Keratinocyte (primary cell): ENCODE measurements around the gene SETD7. TPM values are rescaled to one million over a fixed set of nuclear protein-coding genes. Genes with fewer than 3 reads are reported as not detected.
A peak's percentile ranks its signal among the peaks of the same experiment; 100 is the strongest.

Experiments
- DNase-seq: peaks from one replicate; pipeline ENCODE4 v3.0.0-alpha.2; 2011; ENCODE audit warnings: low read depth, missing footprints, low spot score
- FAIRE-seq: peaks from 2 replicates; lab custom pipeline; 2011; peaks lifted over from hg19 to GRCh38; lab: Jason Lieb, UNC
- H2AFZ ChIP-seq: 2 replicates; pipeline ENCODE4 v1.6.0; 2012; ENCODE audit warnings: low read length, control low read depth, inconsistent platforms; ENCODE audit not compliant: control insufficient read depth
- H3K27ac ChIP-seq: 2 replicates; pipeline ENCODE4 v1.5.1; 2011; ENCODE audit warnings: low read length; ENCODE audit not compliant: control insufficient read depth, insufficient read depth
- H3K27me3 ChIP-seq: 3 replicates; pipeline ENCODE4 v1.6.0; 2011; ENCODE audit warnings: low read length; ENCODE audit not compliant: control insufficient read depth, insufficient read depth; ENCODE audit errors: extremely low read depth
- H3K36me3 ChIP-seq, 2 experiments: 2 replicates in 1 of 2; 3 replicates in 1 of 2; pipeline ENCODE4 v1.5.1; 2011; ENCODE audit warnings: low read length in 2 of 2, mild to moderate bottlenecking in 1 of 2; ENCODE audit not compliant: control insufficient read depth in 2 of 2, insufficient read depth in 2 of 2; ENCODE audit errors: extremely low read depth in 1 of 2
- H3K4me1 ChIP-seq: 3 replicates; pipeline ENCODE4 v1.5.1; 2011; ENCODE audit warnings: low read length; ENCODE audit not compliant: control insufficient read depth, insufficient read depth; ENCODE audit errors: extremely low read depth
- H3K4me2 ChIP-seq: 3 replicates; pipeline ENCODE4 v1.6.0; 2011; ENCODE audit warnings: low read depth, low read length; ENCODE audit not compliant: control insufficient read depth, insufficient read depth; ENCODE audit errors: extremely low read depth
- H3K4me3 ChIP-seq, 3 experiments: fragments of 200-600 bp in 1 of 3; sonication (generic) in 1 of 3; 2 replicates in 2 of 3; 3 replicates in 1 of 3; pipeline ENCODE4 v1.5.1; 2011 to 2016; ENCODE audit warnings: low read length in 3 of 3, mild to moderate bottlenecking in 3 of 3, control low read depth in 2 of 3, inconsistent platforms in 1 of 3, low read depth in 1 of 3, mixed read lengths in 1 of 3, mixed run types in 1 of 3, moderate library complexity in 1 of 3; ENCODE audit not compliant: control insufficient read depth in 2 of 3, insufficient read depth in 2 of 3; ENCODE audit errors: extremely low read depth in 1 of 3
- H3K79me2 ChIP-seq: 2 replicates; pipeline ENCODE4 v1.6.0; 2012; ENCODE audit warnings: low read length; ENCODE audit not compliant: control insufficient read depth, insufficient read depth
- H3K9ac ChIP-seq: 3 replicates; pipeline ENCODE4 v1.6.0; 2011; ENCODE audit warnings: low read length; ENCODE audit not compliant: control insufficient read depth, insufficient read depth; ENCODE audit errors: extremely low read depth
- H3K9me1 ChIP-seq: 3 replicates; pipeline ENCODE4 v1.6.0; 2011; ENCODE audit warnings: low read length; ENCODE audit not compliant: control insufficient read depth, insufficient read depth; ENCODE audit errors: extremely low read depth
- H3K9me3 ChIP-seq: 2 replicates; pipeline ENCODE4 v1.5.1; 2012; ENCODE audit warnings: low read depth, low read length; ENCODE audit not compliant: control insufficient read depth
- H4K20me1 ChIP-seq: 3 replicates; pipeline ENCODE4 v1.6.0; 2011; ENCODE audit warnings: low read length; ENCODE audit not compliant: control insufficient read depth, insufficient read depth; ENCODE audit errors: extremely low read depth
- EZH2 ChIP-seq: IDR thresholded peaks from one replicate; pipeline ENCODE4 v1.6.1; 2012; ENCODE audit warnings: inconsistent platforms, mild to moderate bottlenecking, low read length, moderate library complexity
- dilution Hi-C: fragments of 300-500 bp; cut with MboI; formaldehyde crosslinking; loops from one replicate; pipeline ENCODE4 v1.7.0; 2020; ENCODE audit warnings: low sequenced_read_pairs; ENCODE audit not compliant: extremely low pct_ligation_motif_present
- polyA plus RNA-seq, 5 experiments: library from polyadenylated mRNA; depleted of rRNA in 3 of 5; stranded (reverse) in 3 of 5; stranded (forward) in 1 of 5; unstranded in 1 of 5; fragments of >200 nt; gene quantifications; 1 replicate in 1 of 5; 2 replicates in 3 of 5; 3 replicates in 1 of 5; pipeline versions ENCODE4 v1.2.1 to v1.2.3, GENCODE V29; 2011 to 2012; ENCODE audit warnings: missing spikeins in 2 of 5, low read depth in 1 of 5, low replicate concordance in 1 of 5
- TF ChIP-seq, protein P1 (sequence below), 3 experiments: IDR thresholded peaks in 1 of 3; conservative IDR thresholded peaks in 1 of 3; optimal IDR thresholded peaks in 1 of 3; 2 replicates in 2 of 3; 3 replicates in 1 of 3; pipeline versions ENCODE3 to v1.5.1; 2011; ENCODE audit warnings: low read length in 3 of 3, mild to moderate bottlenecking in 3 of 3, moderate library complexity in 2 of 3, control low read depth in 1 of 3, inconsistent platforms in 1 of 3; ENCODE audit not compliant: insufficient read depth in 2 of 3; ENCODE audit errors: extremely low read depth in 1 of 3

The SETD7 gene
- polyA plus RNA-seq, 1 donor (not counting 4 experiments of a cell fraction or from before 2014, with no cell fraction given) = 18.8 TPM

DNA sequence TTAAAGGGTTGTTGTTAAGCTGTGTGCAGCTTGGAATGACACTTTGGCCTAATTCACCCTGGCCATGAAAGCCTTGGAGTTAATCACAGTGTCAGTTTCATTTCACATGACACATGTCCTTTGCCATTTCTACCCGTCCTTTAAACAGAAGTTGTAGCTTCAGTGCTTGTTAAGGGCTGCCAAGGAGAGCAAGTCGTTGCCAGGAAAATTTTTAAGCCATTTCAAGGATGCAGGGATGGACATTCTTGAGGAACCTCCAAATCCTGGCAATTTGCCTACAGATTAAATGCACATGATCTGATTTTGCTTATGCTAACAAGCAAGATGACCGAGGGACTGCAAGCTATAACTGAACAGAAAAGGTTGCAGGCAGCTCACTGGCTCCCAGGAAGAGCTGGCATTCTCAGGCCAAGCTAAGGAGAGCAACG lies 40.5 kb downstream of the SETD7 start:
- no peak overlapping the region for H3K4me2 ChIP-seq
- no peak overlapping the region for H3K9ac ChIP-seq
- no peaks in the 10 kb centered on the region for H4K20me1 ChIP-seq
- TF ChIP-seq, protein P1, sequence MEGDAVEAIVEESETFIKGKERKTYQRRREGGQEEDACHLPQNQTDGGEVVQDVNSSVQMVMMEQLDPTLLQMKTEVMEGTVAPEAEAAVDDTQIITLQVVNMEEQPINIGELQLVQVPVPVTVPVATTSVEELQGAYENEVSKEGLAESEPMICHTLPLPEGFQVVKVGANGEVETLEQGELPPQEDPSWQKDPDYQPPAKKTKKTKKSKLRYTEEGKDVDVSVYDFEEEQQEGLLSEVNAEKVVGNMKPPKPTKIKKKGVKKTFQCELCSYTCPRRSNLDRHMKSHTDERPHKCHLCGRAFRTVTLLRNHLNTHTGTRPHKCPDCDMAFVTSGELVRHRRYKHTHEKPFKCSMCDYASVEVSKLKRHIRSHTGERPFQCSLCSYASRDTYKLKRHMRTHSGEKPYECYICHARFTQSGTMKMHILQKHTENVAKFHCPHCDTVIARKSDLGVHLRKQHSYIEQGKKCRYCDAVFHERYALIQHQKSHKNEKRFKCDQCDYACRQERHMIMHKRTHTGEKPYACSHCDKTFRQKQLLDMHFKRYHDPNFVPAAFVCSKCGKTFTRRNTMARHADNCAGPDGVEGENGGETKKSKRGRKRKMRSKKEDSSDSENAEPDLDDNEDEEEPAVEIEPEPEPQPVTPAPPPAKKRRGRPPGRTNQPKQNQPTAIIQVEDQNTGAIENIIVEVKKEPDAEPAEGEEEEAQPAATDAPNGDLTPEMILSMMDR (optimal IDR thresholded peaks at IDR 0.05 in 1 of 3, IDR thresholded peaks at IDR 0.05 in 1 of 3, conservative IDR thresholded peaks at IDR 0.05 in 1 of 3; ENCODE audit: extremely low read depth in 1 of 3, insufficient read depth in 2 of 3, low read length in 3 of 3) = no peak
- no peak for TF ChIP-seq EZH2
- H3K4me3 ChIP-seq = no peak overlapping the region
- DNase-seq (no peak), FAIRE-seq (no peak)
- no peak overlapping the region for H3K27ac ChIP-seq
- H2AFZ ChIP-seq = no peak overlapping the region
- H3K9me1 ChIP-seq = no peaks in the 10 kb centered on the region
- no peaks in the 10 kb centered on the region for H3K4me1 ChIP-seq
- H3K9me3 ChIP-seq = no peaks in the 10 kb centered on the region
- H3K27me3 ChIP-seq = no peaks in the 10 kb centered on the region
- dilution Hi-C loops = no loop called here
- peaks cover 20 to 23% of the 10 kb centered on the region in 2 experiments for H3K36me3 ChIP-seq
- H3K79me2 ChIP-seq = no peaks in the 10 kb centered on the region

DNA sequence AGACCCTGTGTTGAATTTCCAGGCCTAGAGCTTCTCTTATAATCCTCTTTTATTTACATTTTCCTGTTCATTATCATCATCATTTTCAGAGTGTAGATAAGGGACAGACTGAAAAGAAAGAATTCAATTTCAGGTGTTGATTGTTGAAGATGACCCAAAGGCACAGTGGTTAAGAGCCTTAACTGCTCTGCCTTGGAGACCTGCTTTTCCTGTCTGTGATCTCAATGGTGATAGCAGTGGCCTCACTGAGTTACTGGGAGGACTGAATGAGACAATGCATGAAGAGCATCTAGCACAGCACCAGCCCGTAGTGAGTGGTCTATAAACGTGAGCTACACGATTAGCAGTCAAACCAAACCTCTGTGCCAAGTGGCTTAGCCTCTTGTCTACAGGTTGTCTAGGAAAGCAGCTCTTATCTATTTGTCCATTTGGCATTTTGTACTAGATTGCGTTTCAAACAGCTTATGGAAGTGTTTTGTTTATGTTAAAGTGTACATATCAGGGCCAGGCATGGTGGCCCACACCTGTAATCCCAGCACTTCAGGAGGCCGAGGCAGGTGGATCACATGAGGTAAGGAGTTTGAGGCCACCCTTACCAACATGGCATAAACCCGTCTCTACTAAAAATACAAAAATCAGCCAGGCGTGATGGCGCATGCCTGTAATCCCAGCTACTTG lies 41.5 kb downstream of the SETD7 start:
- Histone ChIP-seq H3K27ac (no peak overlapping the region), H3K9me3 (no peaks in the 10 kb centered on the region), H4K20me1 (no peaks in the 10 kb centered on the region), H3K36me3 (peaks cover 24 to 28% of the 10 kb centered on the region in 2 experiments), H3K4me2 (no peak overlapping the region), H3K27me3 (no peaks in the 10 kb centered on the region), H2AFZ (no peak overlapping the region), H3K79me2 (no peaks in the 10 kb centered on the region), H3K9ac (no peak overlapping the region), H3K4me1 (no peaks in the 10 kb centered on the region), H3K4me3 (no peak overlapping the region), H3K9me1 (no peaks in the 10 kb centered on the region)
- FAIRE-seq (peak; percentile 9), DNase-seq (no peak)
- dilution Hi-C loops = no loop called here
- TF ChIP-seq EZH2 = no peak
- TF ChIP-seq, protein P1 (optimal IDR thresholded peaks at IDR 0.05 in 1 of 3, IDR thresholded peaks at IDR 0.05 in 1 of 3, conservative IDR thresholded peaks at IDR 0.05 in 1 of 3; ENCODE audit: extremely low read depth in 1 of 3, insufficient read depth in 2 of 3, low read length in 3 of 3) = no peak
